ENCODE measurements around the gene OR5A1.

OR5A1 gene

DNA sequence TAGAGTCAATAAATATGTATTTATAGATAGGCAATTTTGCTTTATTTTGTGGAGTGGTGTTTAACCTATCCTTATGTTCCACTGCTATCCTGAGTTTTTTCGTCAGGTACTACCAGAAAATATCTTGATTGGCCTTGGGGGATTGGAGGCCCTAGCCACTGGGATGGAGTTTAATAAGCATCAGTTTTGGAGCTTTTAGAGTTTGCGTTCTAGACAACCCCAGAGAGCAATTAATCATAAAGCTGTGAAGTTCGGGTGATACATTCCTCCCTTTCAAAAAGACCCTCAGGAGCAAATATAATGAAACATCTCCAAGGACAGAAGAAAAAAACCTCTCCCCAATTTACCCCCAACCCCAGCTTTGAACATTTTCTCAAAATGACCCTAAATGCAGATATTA lies at the start of gene OR5A1:
Gene OR5A1 (plus strand): TSS at position 301 of the 400 bp plus-strand sequence. CDS start 6,700 bp downstream, outside the sequence.
- DNase-seq (ENCODE audit: low read depth): no peak
- TF ChIP-seq, protein P1, sequence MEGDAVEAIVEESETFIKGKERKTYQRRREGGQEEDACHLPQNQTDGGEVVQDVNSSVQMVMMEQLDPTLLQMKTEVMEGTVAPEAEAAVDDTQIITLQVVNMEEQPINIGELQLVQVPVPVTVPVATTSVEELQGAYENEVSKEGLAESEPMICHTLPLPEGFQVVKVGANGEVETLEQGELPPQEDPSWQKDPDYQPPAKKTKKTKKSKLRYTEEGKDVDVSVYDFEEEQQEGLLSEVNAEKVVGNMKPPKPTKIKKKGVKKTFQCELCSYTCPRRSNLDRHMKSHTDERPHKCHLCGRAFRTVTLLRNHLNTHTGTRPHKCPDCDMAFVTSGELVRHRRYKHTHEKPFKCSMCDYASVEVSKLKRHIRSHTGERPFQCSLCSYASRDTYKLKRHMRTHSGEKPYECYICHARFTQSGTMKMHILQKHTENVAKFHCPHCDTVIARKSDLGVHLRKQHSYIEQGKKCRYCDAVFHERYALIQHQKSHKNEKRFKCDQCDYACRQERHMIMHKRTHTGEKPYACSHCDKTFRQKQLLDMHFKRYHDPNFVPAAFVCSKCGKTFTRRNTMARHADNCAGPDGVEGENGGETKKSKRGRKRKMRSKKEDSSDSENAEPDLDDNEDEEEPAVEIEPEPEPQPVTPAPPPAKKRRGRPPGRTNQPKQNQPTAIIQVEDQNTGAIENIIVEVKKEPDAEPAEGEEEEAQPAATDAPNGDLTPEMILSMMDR (IDR thresholded peaks at IDR 0.05; ENCODE audit: low read length, missing control alignments): no peak
- H3K4me3 ChIP-seq (replicated peaks; ENCODE audit: low read depth, low read length): no peak within 1 kb of the TSS

DNA sequence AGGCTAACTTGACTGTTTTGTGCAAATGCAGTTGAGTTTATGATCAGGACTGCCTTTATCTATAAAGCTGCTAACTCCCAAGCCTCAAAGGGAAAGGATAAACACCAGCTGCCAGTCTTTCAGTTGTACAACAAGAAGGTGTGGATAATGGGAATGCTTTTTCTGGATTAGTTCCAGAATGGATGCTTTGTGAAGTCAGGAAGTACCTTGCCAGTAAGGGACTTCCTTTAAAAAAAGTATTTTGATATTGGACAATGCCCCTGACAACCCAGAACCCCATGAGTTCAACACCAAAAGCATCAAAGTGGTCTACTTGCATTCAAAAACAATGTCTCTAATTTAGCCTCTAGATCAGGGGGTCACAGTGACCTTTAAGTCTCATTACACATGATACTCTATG lies 42.1 kb upstream of the OR5A1 start:
- TF ChIP-seq, protein P1 (IDR thresholded peaks at IDR 0.05; ENCODE audit: low read length, missing control alignments): no peak
- DNase-seq (ENCODE audit: low read depth): no peak
- no peak overlapping the region for H3K4me3 ChIP-seq (replicated peaks; ENCODE audit: low read depth, low read length)

DNA sequence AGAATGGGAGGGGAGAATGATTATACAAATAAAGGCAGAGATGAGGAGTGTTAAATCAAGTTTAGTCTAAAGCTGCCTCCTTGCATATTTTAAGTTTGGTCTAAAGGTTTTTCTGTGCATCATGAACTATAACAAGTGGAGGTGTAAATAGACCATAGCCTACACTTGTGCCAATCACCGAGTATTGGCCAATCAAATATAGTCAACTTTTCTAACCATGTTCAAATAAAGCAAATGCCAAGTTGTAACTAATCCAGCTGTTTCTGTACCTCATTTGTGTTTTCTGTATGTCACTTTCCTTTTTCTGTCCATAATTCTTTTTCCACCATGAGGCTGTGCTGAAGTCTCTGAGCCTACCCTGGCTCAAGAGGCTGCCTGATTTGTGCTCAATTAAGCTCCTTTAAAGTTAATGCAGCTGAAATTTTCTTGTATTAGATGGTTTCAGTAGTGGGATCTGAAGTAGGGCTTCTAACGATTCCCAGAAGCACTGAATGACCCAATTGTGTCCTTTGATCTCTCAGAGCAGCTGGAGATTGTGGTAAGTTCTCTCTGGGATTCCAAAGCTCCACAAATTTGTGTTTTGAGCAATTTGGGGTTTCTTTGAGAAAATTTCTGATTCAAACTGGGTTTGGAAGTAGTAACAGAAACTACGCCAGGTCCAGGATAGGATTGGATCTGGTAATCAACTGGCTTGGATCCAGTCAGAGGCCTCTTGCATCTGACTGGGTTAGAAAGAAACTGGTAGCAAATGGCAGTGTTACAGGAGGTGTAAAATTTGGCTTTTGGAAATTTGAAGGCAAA lies 35.6 kb upstream of the OR5A1 start:
- no peak for DNase-seq (ENCODE audit: low read depth)
- no peak overlapping the region for H3K4me3 ChIP-seq (replicated peaks; ENCODE audit: low read depth, low read length)

DNA sequence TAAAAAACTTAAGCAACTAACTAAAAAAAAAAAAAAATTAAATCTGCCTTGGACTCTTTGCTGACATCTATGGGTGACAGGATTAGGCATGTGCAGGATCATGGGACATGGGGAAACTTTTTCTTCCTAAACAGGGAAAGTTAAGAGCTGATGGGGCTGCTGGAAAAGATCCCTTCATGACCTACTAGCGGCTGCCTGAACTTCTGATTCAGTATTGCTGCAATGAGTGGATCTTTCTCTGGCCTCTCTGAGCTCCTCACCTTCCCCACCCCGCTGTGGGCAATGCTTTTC lies 35.1 kb upstream of the OR5A1 start:
- TF ChIP-seq, protein P1 (IDR thresholded peaks at IDR 0.05; ENCODE audit: low read length, missing control alignments): no peak
- DNase-seq (ENCODE audit: low read depth): no peak
- no peak overlapping the region for H3K4me3 ChIP-seq (replicated peaks; ENCODE audit: low read depth, low read length)

More for the DNA sequence above, 35.6 kb upstream of the OR5A1 start:
- TF ChIP-seq, protein P1 (IDR thresholded peaks at IDR 0.05; ENCODE audit: low read length, missing control alignments): no peak

DNA sequence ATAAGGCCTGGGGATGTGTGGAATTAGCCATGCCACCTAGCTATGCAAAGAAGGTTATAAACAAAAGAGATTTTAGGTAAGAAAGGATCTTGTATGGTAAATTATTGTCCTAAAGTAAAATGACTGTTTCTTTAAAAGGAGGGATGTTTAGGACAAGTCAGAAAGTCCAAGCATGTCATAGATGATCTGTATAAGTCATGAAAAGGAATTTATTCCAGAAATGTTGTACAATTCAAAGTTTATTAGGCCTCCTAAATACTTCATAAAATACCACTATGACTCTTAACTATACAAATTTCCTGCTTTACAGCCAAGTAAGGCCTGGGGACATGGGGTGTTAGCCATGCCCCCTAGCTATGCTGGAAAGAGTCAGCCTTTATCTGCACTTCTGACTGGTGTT lies 32.7 kb upstream of the OR5A1 start:
- no peak for DNase-seq (ENCODE audit: low read depth)
- H3K4me3 ChIP-seq (replicated peaks; ENCODE audit: low read depth, low read length): no peak overlapping the region
- TF ChIP-seq, protein P1 (IDR thresholded peaks at IDR 0.05; ENCODE audit: low read length, missing control alignments): no peak

DNA sequence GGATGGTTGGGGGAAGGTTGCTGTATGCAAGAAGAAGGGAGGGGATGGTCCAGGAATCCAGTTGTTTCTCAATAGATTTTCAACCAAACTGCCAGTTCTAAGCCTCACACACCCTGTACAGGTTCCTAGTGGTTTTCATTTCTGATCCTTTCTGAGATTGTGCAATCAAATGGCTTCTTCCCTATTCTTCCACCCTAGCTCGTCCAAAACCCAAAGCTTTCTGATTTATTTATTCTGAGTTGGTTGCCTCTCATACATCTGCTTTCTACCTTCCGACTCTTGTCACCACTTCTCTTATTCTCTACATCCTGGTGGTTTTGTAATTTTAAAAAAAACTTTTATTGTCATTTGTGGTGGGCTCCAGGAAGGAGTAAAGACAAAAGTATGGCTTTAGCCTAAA lies 22.6 kb upstream of the OR5A1 start:
- TF ChIP-seq, protein P1 (IDR thresholded peaks at IDR 0.05; ENCODE audit: low read length, missing control alignments): no peak
- no peak for DNase-seq (ENCODE audit: low read depth)

DNA sequence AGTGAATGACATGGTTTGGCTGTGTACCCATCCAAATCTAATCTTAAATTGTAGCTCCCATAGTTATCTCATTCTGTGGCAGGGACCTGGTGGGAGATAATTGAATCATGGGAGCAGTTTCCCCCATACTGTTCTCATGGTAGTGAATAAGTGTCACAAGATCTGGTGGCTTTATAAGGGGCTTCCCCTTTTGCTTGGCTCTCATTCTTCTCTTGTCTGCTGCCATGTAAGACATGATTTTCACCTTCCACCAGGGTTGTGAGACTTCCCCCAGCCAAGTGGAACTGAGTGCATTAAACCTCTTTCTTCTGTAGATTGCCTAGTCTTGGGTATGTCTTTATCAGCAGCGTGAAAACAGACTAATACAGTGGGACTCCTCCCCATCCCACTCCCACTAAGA lies 21.2 kb upstream of the OR5A1 start:
- no peak overlapping the region for H3K4me3 ChIP-seq (replicated peaks; ENCODE audit: low read depth, low read length)
- no peak for DNase-seq (ENCODE audit: low read depth)
- TF ChIP-seq, protein P1 (IDR thresholded peaks at IDR 0.05; ENCODE audit: low read length, missing control alignments): no peak

More for the DNA sequence above, 22.6 kb upstream of the OR5A1 start:
- H3K4me3 ChIP-seq (replicated peaks; ENCODE audit: low read depth, low read length): no peak overlapping the region

Measured in fibroblast of pulmonary artery (primary cell).